HL-60 (cell line): ENCODE measurements around the gene ABCC8.

Experiments
- DNase-seq, 2 experiments: peaks; one replicate each; pipeline ENCODE4 v3.0.0-alpha.2; 2010 to 2020; ENCODE audit warnings: low read depth in 1 of 2, low spot score in 1 of 2
- H3K27ac ChIP-seq: fragments of 250-450 bp; sonication (Bioruptor Pico); replicated peaks from 2 replicates; pipeline ENCODE4 v1.5.1; 2020; ENCODE audit warnings: mild to moderate bottlenecking, moderate library complexity
- H3K27me3 ChIP-seq: fragments of 250-450 bp; sonication (Bioruptor Pico); 2 replicates; pipeline ENCODE4 v1.5.1; 2021; ENCODE audit warnings: mild to moderate bottlenecking, moderate library complexity; ENCODE audit not compliant: insufficient read depth, poor library complexity, severe bottlenecking
- H3K4me3 ChIP-seq: replicated peaks from 2 replicates; pipeline ENCODE4 v1.5.1; 2011; ENCODE audit warnings: mild to moderate bottlenecking, control low read depth, low read length; ENCODE audit not compliant: insufficient read depth
- CTCF ChIP-seq: IDR thresholded peaks from one replicate; pipeline ENCODE4 v1.5.1; 2011; ENCODE audit warnings: low read length, control low read depth, inconsistent platforms; ENCODE audit not compliant: insufficient read depth
- GABPA ChIP-seq: IDR thresholded peaks from 2 replicates; pipeline ENCODE4 v1.6.1; 2012; ENCODE audit warnings: low read depth
- POLR2AphosphoS5 ChIP-seq: IDR thresholded peaks from 2 replicates; pipeline ENCODE4 v1.6.1; 2012; ENCODE audit warnings: low read depth
- REST ChIP-seq: IDR thresholded peaks from 2 replicates; pipeline ENCODE4 v1.6.1; 2012; ENCODE audit warnings: low read depth; ENCODE audit not compliant: insufficient replicate concordance
- SPI1 ChIP-seq: IDR thresholded peaks from 2 replicates; pipeline ENCODE4 v1.6.1; 2012; ENCODE audit warnings: low read depth, mild to moderate bottlenecking, borderline replicate concordance

The ABCC8 gene

DNA sequence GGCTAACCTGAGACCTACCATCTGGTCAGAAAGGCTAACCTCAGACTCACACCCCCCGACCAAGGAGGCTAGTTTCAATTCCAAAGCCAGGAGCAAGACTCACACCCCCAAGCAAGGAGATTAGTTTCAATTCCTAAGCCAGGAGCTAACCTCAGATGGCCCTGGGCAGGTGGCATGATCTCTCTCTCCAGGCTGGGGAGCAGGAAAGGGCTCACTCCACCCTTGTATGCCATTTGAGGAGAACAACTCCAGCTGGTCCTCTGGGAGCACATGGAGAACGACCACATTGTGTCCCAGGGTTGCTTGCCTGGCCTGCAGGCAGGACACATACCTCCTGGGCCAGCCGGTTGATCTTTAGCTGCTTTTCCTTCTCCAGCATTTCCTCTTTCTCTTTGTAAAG, 34.9 kb upstream of the ABCC8 start:
- no peak overlapping the region for H3K27ac ChIP-seq
- TF ChIP-seq POLR2AphosphoS5 = no peak
- no peak for TF ChIP-seq CTCF
- no peak for TF ChIP-seq REST
- no peak for TF ChIP-seq GABPA
- TF ChIP-seq SPI1 = no peak; the same call in 1 of the 2 replicates
- H3K4me3 ChIP-seq = no peak overlapping the region
- peaks cover 7% of the 10 kb centered on the region for H3K27me3 ChIP-seq
- no peak for DNase-seq

GRCh38 chr11:17510507-17511206, 34.0 kb upstream of the ABCC8 start:
- Histone ChIP-seq H3K27me3 (peaks cover 7% of the 10 kb centered on the region), H3K4me3 (no peak overlapping the region), H3K27ac (no peak overlapping the region)
- no peak for TF ChIP-seq GABPA
- TF ChIP-seq REST = no peak
- TF ChIP-seq CTCF = no peak
- no peak for TF ChIP-seq POLR2AphosphoS5
- TF ChIP-seq SPI1 = no peak
- no peak for DNase-seq

GRCh38 chr11:17508791-17509190, 32.1 kb upstream of the ABCC8 start:
- Histone ChIP-seq H3K27ac (no peak overlapping the region), H3K4me3 (no peak overlapping the region), H3K27me3 (peaks cover 7% of the 10 kb centered on the region)
- no peak for TF ChIP-seq GABPA
- TF ChIP-seq SPI1 = no peak
- TF ChIP-seq REST = no peak
- TF ChIP-seq CTCF = no peak
- no peak for TF ChIP-seq POLR2AphosphoS5
- DNase-seq = no peak
